ENCODE data around the gene WDR62.

WDR62 gene

DNA sequence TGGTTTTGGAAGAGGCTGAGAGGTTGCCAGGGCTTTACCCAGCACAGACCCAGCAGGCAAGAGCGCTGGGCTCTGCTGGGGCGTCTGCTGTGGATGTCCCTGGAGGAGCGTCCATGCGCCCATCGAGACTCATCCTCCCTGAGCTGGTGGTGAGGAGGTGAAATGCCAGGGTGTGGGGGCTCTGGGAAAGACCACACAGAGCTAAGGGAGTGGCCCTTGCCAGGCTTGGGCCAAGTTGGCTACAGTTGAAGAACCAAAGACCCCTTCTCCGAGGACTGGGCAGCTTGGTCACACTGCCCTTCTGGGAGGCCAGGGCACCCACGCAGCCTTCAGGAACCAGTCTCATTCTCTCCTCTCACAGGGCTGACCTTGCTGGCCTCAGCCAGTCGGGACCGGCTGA is 31.6 kb downstream of the WDR62 start:
- no peak for TF ChIP-seq EZH2phosphoT487 (IDR thresholded peaks at IDR 0.05; ENCODE audit: borderline replicate concordance)
- TF ChIP-seq, protein P1, sequence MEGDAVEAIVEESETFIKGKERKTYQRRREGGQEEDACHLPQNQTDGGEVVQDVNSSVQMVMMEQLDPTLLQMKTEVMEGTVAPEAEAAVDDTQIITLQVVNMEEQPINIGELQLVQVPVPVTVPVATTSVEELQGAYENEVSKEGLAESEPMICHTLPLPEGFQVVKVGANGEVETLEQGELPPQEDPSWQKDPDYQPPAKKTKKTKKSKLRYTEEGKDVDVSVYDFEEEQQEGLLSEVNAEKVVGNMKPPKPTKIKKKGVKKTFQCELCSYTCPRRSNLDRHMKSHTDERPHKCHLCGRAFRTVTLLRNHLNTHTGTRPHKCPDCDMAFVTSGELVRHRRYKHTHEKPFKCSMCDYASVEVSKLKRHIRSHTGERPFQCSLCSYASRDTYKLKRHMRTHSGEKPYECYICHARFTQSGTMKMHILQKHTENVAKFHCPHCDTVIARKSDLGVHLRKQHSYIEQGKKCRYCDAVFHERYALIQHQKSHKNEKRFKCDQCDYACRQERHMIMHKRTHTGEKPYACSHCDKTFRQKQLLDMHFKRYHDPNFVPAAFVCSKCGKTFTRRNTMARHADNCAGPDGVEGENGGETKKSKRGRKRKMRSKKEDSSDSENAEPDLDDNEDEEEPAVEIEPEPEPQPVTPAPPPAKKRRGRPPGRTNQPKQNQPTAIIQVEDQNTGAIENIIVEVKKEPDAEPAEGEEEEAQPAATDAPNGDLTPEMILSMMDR (conservative IDR thresholded peaks at IDR 0.05; ENCODE audit: low read length) = no peak
- Histone ChIP-seq H3K4me2 (ENCODE audit: low read depth, low read length, poor library complexity, severe bottlenecking) (no peak overlapping the region), H3K9ac (ENCODE audit: low read depth, low read length, poor library complexity, severe bottlenecking) (no peak overlapping the region), H3F3A (ENCODE audit: low read depth) (no peaks in the 10 kb centered on the region), H3K4me3 (ENCODE audit: low read length, poor library complexity, severe bottlenecking) (no peak overlapping the region), H2AFZ (ENCODE audit: low read length) (no peak overlapping the region), H3K36me3 (ENCODE audit: insufficient read depth, low read length) (peaks cover 92% of the 10 kb centered on the region; the same call in 1 of the 2 replicates), H3K4me1 (ENCODE audit: insufficient read depth, low read length, poor library complexity, severe bottlenecking) (no peaks in the 10 kb centered on the region), H3K9me2 (replicated peaks; ENCODE audit: low read depth, low read length) (no peaks in the 10 kb centered on the region), H3K79me2 (ENCODE audit: insufficient read depth, low read length) (no peaks in the 10 kb centered on the region), H3K27me3 (ENCODE audit: insufficient read depth, low read length, poor library complexity, severe bottlenecking) (no peaks in the 10 kb centered on the region), H3K9me3 (ENCODE audit: insufficient read depth, low read depth, low read length) (no peaks in the 10 kb centered on the region), H4K20me1 (ENCODE audit: insufficient read depth, low read length, poor library complexity, severe bottlenecking) (no peaks in the 10 kb centered on the region)

DNA sequence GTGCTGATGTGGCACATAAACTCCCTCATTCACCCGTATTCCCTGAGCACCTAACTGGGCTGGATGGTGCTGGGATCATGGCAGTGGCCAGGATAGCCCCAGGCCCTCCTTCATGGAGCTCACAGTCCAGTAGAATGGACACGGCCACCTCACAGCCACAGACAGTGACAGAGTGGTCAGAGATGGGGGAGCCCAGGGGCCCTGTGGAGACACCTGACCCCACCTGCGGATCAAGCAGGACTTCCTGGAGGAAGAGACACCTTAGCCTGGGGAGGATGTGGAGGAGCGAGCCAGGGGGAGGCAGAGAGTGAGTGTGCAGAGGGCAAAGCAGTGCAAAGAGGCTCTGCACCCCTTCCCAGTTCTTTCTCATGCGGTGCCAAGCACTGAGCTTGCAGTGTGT is 35.1 kb downstream of the WDR62 start:
- TF ChIP-seq EZH2phosphoT487 (IDR thresholded peaks at IDR 0.05; ENCODE audit: borderline replicate concordance) = no peak
- TF ChIP-seq, protein P1 (conservative IDR thresholded peaks at IDR 0.05; ENCODE audit: low read length) = no peak
- no peaks in the 10 kb centered on the region for H3K4me1 ChIP-seq (ENCODE audit: insufficient read depth, low read length, poor library complexity, severe bottlenecking)
- no peaks in the 10 kb centered on the region for H3K27me3 ChIP-seq (ENCODE audit: insufficient read depth, low read length, poor library complexity, severe bottlenecking)
- no peaks in the 10 kb centered on the region for H4K20me1 ChIP-seq (ENCODE audit: insufficient read depth, low read length, poor library complexity, severe bottlenecking)
- H3K9me3 ChIP-seq (ENCODE audit: insufficient read depth, low read depth, low read length) = no peaks in the 10 kb centered on the region
- no peak overlapping the region for H3K4me3 ChIP-seq (ENCODE audit: low read length, poor library complexity, severe bottlenecking)
- peaks cover 87% of the 10 kb centered on the region; the same call in 1 of the 2 replicates for H3K36me3 ChIP-seq (ENCODE audit: insufficient read depth, low read length)
- H3K4me2 ChIP-seq (ENCODE audit: low read depth, low read length, poor library complexity, severe bottlenecking) = no peak overlapping the region
- H3K9me2 ChIP-seq (replicated peaks; ENCODE audit: low read depth, low read length) = no peaks in the 10 kb centered on the region
- no peak overlapping the region for H3K9ac ChIP-seq (ENCODE audit: low read depth, low read length, poor library complexity, severe bottlenecking)
- H2AFZ ChIP-seq (ENCODE audit: low read length) = no peak overlapping the region
- no peaks in the 10 kb centered on the region for H3F3A ChIP-seq (ENCODE audit: low read depth)
- H3K79me2 ChIP-seq (ENCODE audit: insufficient read depth, low read length) = no peaks in the 10 kb centered on the region

DNA sequence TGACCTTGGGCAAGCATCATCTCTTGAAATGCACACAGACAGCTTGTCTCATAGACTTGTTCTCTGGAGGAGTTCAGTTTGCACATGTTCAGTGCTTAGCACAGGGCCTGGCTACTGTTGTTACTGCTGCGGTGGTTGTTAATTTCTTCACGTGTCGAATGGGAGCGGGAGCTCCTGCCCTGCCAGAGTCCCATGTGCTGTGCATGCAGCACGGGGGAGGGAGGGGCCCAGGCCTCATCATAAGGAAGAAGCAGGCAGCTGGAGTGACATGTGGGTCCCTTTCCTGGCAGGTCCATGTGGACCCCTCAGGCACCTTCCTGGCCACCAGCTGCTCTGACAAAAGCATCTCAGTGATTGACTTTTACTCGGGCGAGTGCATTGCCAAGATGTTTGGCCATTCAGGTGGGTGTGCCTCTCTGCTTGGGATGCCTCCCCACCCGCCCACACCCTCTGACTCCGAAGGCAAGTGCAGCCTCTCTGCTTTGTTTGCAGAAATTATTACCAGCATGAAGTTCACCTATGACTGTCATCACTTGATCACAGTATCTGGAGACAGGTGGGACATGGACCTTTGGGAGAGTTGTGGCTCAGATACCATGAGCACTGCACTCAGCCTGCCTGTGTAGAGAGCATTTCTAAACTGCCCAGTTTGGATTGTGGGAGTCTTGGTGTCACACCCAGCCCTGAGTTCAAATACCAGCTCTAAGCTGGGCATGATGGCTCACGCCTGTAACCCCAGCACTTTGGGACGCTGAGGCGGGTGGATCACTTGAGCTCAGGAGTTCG is 36.4 kb downstream of the WDR62 start:
- no peaks in the 10 kb centered on the region for H3K4me1 ChIP-seq (ENCODE audit: insufficient read depth, low read length, poor library complexity, severe bottlenecking)
- H2AFZ ChIP-seq (ENCODE audit: low read length) = no peak overlapping the region
- H3K36me3 ChIP-seq (ENCODE audit: insufficient read depth, low read length) = peaks cover 84% of the 10 kb centered on the region; the same call in 1 of the 2 replicates
- H4K20me1 ChIP-seq (ENCODE audit: insufficient read depth, low read length, poor library complexity, severe bottlenecking) = no peaks in the 10 kb centered on the region
- no peak overlapping the region for H3K9ac ChIP-seq (ENCODE audit: low read depth, low read length, poor library complexity, severe bottlenecking)
- no peaks in the 10 kb centered on the region for H3K27me3 ChIP-seq (ENCODE audit: insufficient read depth, low read length, poor library complexity, severe bottlenecking)
- TF ChIP-seq, protein P1 (conservative IDR thresholded peaks at IDR 0.05; ENCODE audit: low read length) = no peak
- no peak for TF ChIP-seq EZH2phosphoT487 (IDR thresholded peaks at IDR 0.05; ENCODE audit: borderline replicate concordance)
- H3K4me3 ChIP-seq (ENCODE audit: low read length, poor library complexity, severe bottlenecking) = no peak overlapping the region
- H3K9me2 ChIP-seq (replicated peaks; ENCODE audit: low read depth, low read length) = no peaks in the 10 kb centered on the region
- H3K4me2 ChIP-seq (ENCODE audit: low read depth, low read length, poor library complexity, severe bottlenecking) = no peak overlapping the region
- no peaks in the 10 kb centered on the region for H3K9me3 ChIP-seq (ENCODE audit: insufficient read depth, low read depth, low read length)
- H3F3A ChIP-seq (ENCODE audit: low read depth) = no peaks in the 10 kb centered on the region
- no peaks in the 10 kb centered on the region for H3K79me2 ChIP-seq (ENCODE audit: insufficient read depth, low read length)
